ENCODE results near the gene MAP2K5. TPM values are rescaled to one million over a fixed set of nuclear protein-coding genes. Genes with fewer than 3 reads are reported as not detected.

Gene MAP2K5
- total RNA-seq, 1 experiment from 2014 or later = 32.0 TPM

- H4K20me1 ChIP-seq (ENCODE audit: insufficient read depth, low read depth, low read length) = no peaks in the 10 kb centered on the region
- H3K9ac ChIP-seq (ENCODE audit: low read length) = no peak overlapping the region
- H3K9me3 ChIP-seq (ENCODE audit: low read length) = peaks cover 14% of the 10 kb centered on the region
- no peaks in the 10 kb centered on the region for H3K27me3 ChIP-seq (ENCODE audit: low read length)
- no peak overlapping the region for H3K27ac ChIP-seq (ENCODE audit: low read length)
- no peak overlapping the region for H2AFZ ChIP-seq (ENCODE audit: low read length)
- no peak overlapping the region for H3K4me3 ChIP-seq (ENCODE audit: low read length)
- peak; percentile 35 for DNase-seq
- peaks cover 85% of the 10 kb centered on the region for H3K79me2 ChIP-seq (ENCODE audit: low read length)
- H3K9me2 ChIP-seq (replicated peaks; ENCODE audit: insufficient read depth, low read length) = no peaks in the 10 kb centered on the region
- H3K4me2 ChIP-seq (ENCODE audit: low read depth, low read length, poor library complexity, severe bottlenecking) = no peak overlapping the region
- H3K4me1 ChIP-seq (ENCODE audit: low read length) = peaks cover 53% of the 10 kb centered on the region
- peaks cover 48% of the 10 kb centered on the region for H3K36me3 ChIP-seq (ENCODE audit: insufficient read depth, low read length)
Observed at GRCh38 chr15:67558502-67558901, 16.0 kb downstream of the MAP2K5 start.

GRCh38 chr15:67559158-67559557 lies 16.7 kb downstream of the MAP2K5 start:
- no peak for DNase-seq
- no peak overlapping the region for H3K9ac ChIP-seq (ENCODE audit: low read length)
- peaks cover 48% of the 10 kb centered on the region for H3K36me3 ChIP-seq (ENCODE audit: insufficient read depth, low read length)

GRCh38 chr15:67559576-67559975 lies 17.1 kb downstream of the MAP2K5 start:
- H3K36me3 ChIP-seq (ENCODE audit: insufficient read depth, low read length) = peaks cover 46% of the 10 kb centered on the region
- H3K9me3 ChIP-seq (ENCODE audit: low read length) = peaks cover 14% of the 10 kb centered on the region
- H3K4me3 ChIP-seq (ENCODE audit: low read length) = no peak overlapping the region
- peaks cover 64% of the 10 kb centered on the region for H3K4me1 ChIP-seq (ENCODE audit: low read length)
- peak overlapping the region; percentile 5 for H3K4me2 ChIP-seq (ENCODE audit: low read depth, low read length, poor library complexity, severe bottlenecking)
- peak overlapping the region; percentile 86 for H3K27ac ChIP-seq (ENCODE audit: low read length)
- H3K9ac ChIP-seq (ENCODE audit: low read length) = no peak overlapping the region
- no peak for DNase-seq
- peaks cover 89% of the 10 kb centered on the region for H3K79me2 ChIP-seq (ENCODE audit: low read length)
- no peaks in the 10 kb centered on the region for H3K9me2 ChIP-seq (replicated peaks; ENCODE audit: insufficient read depth, low read length)
- H4K20me1 ChIP-seq (ENCODE audit: insufficient read depth, low read depth, low read length) = no peaks in the 10 kb centered on the region
- H3K27me3 ChIP-seq (ENCODE audit: low read length) = no peaks in the 10 kb centered on the region
- H2AFZ ChIP-seq (ENCODE audit: low read length) = no peak overlapping the region

More at GRCh38 chr15:67559158-67559557, 16.7 kb downstream of the MAP2K5 start:
- peaks cover 89% of the 10 kb centered on the region for H3K79me2 ChIP-seq (ENCODE audit: low read length)
- peaks cover 14% of the 10 kb centered on the region for H3K9me3 ChIP-seq (ENCODE audit: low read length)
- peak overlapping the region; percentile 86; the same call in 1 of the 2 replicates for H3K27ac ChIP-seq (ENCODE audit: low read length)
- no peak overlapping the region for H3K4me3 ChIP-seq (ENCODE audit: low read length)
- H3K4me1 ChIP-seq (ENCODE audit: low read length) = peaks cover 59% of the 10 kb centered on the region
- H3K9me2 ChIP-seq (replicated peaks; ENCODE audit: insufficient read depth, low read length) = no peaks in the 10 kb centered on the region
- H4K20me1 ChIP-seq (ENCODE audit: insufficient read depth, low read depth, low read length) = no peaks in the 10 kb centered on the region
- peak overlapping the region; percentile 5 for H3K4me2 ChIP-seq (ENCODE audit: low read depth, low read length, poor library complexity, severe bottlenecking)
- no peak overlapping the region for H2AFZ ChIP-seq (ENCODE audit: low read length)
- H3K27me3 ChIP-seq (ENCODE audit: low read length) = no peaks in the 10 kb centered on the region

DNA sequence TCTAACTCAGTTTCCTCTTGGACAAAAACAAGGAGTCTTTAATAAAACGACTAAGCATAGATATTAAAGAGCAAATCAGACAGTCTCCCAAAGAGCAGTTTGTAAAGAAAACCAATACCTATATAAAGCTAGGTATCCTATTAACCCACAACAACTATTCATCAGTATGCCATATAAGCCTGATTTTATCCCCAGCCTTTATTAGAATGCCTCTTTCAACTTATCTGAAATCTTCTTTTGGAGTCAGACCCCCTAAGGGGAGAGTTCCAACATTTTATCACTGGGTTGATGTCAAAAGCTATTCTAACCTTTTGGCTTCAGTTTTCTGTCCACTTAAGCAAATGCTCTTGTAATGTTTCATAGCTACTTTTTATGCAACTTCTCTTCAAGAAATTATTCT lies 17.8 kb downstream of the MAP2K5 start:
- Histone ChIP-seq H4K20me1 (ENCODE audit: insufficient read depth, low read depth, low read length) (no peaks in the 10 kb centered on the region), H3K9me2 (replicated peaks; ENCODE audit: insufficient read depth, low read length) (no peaks in the 10 kb centered on the region), H3K4me2 (ENCODE audit: low read depth, low read length, poor library complexity, severe bottlenecking) (no peak overlapping the region), H3K27me3 (ENCODE audit: low read length) (no peaks in the 10 kb centered on the region), H3K4me3 (ENCODE audit: low read length) (no peak overlapping the region), H3K9ac (ENCODE audit: low read length) (no peak overlapping the region), H3K9me3 (ENCODE audit: low read length) (peaks cover 14% of the 10 kb centered on the region), H3K27ac (ENCODE audit: low read length) (peak overlapping the region; percentile 86), H3K79me2 (ENCODE audit: low read length) (peaks cover 86% of the 10 kb centered on the region), H3K36me3 (ENCODE audit: insufficient read depth, low read length) (peaks cover 43% of the 10 kb centered on the region), H3K4me1 (ENCODE audit: low read length) (peaks cover 71% of the 10 kb centered on the region), H2AFZ (ENCODE audit: low read length) (no peak overlapping the region)
- no peak for DNase-seq

DNA sequence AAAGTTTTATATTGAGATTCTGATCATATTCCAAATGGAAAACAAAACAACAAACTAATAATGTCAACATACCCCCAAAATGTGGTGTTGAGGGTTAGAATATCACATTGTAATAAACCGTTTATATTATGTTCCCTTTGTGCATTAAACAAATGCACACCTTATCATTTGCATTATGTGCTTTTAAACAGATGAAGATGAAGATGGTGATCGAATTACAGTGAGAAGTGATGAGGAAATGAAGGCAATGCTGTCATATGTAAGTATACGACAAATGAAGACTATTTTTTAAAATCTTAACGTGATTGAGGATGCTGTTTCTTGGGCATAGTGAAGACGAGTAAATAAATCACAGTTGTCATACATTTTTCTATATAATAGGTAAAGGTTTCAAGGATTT lies 20.6 kb downstream of the MAP2K5 start:
- peak; percentile 63 for DNase-seq
- H2AFZ ChIP-seq (ENCODE audit: low read length) = no peak overlapping the region

GRCh38 chr15:67564021-67564967 lies 21.8 kb downstream of the MAP2K5 start:
- H3K9me2 ChIP-seq (replicated peaks; ENCODE audit: insufficient read depth, low read length) = no peaks in the 10 kb centered on the region
- peaks cover 81% of the 10 kb centered on the region for H3K4me1 ChIP-seq (ENCODE audit: low read length)
- peak overlapping the region; percentile 86 for H3K27ac ChIP-seq (ENCODE audit: low read length)
- H3K36me3 ChIP-seq (ENCODE audit: insufficient read depth, low read length) = peaks cover 21% of the 10 kb centered on the region
- peak overlapping the region; percentile 6; the same call in 1 of the 2 replicates for H3K9ac ChIP-seq (ENCODE audit: low read length)
- H4K20me1 ChIP-seq (ENCODE audit: insufficient read depth, low read depth, low read length) = no peaks in the 10 kb centered on the region
- peak; percentile 63 for DNase-seq
- H3K79me2 ChIP-seq (ENCODE audit: low read length) = peaks cover 87% of the 10 kb centered on the region
- peak overlapping the region; percentile 64 for H3K4me2 ChIP-seq (ENCODE audit: low read depth, low read length, poor library complexity, severe bottlenecking)
- H2AFZ ChIP-seq (ENCODE audit: low read length) = no peak overlapping the region
- no peaks in the 10 kb centered on the region for H3K9me3 ChIP-seq (ENCODE audit: low read length)
- H3K4me3 ChIP-seq (ENCODE audit: low read length) = peak overlapping the region; percentile 36
- no peaks in the 10 kb centered on the region for H3K27me3 ChIP-seq (ENCODE audit: low read length)

More for the DNA sequence above, 20.6 kb downstream of the MAP2K5 start:
- peak overlapping the region; percentile 22 for H3K9ac ChIP-seq (ENCODE audit: low read length)
- no peaks in the 10 kb centered on the region for H4K20me1 ChIP-seq (ENCODE audit: insufficient read depth, low read depth, low read length)
- H3K9me3 ChIP-seq (ENCODE audit: low read length) = peaks cover 2% of the 10 kb centered on the region
- H3K4me3 ChIP-seq (ENCODE audit: low read length) = peak overlapping the region; percentile 36
- H3K4me2 ChIP-seq (ENCODE audit: low read depth, low read length, poor library complexity, severe bottlenecking) = peak overlapping the region; percentile 64
- H3K4me1 ChIP-seq (ENCODE audit: low read length) = peaks cover 72% of the 10 kb centered on the region
- H3K79me2 ChIP-seq (ENCODE audit: low read length) = peaks cover 89% of the 10 kb centered on the region
- H3K27ac ChIP-seq (ENCODE audit: low read length) = peak overlapping the region; percentile 86
- H3K9me2 ChIP-seq (replicated peaks; ENCODE audit: insufficient read depth, low read length) = no peaks in the 10 kb centered on the region
- peaks cover 33% of the 10 kb centered on the region for H3K36me3 ChIP-seq (ENCODE audit: insufficient read depth, low read length)
- H3K27me3 ChIP-seq (ENCODE audit: low read length) = no peaks in the 10 kb centered on the region

- Histone ChIP-seq H3K27ac (ENCODE audit: low read length) (peak overlapping the region; percentile 86), H2AFZ (ENCODE audit: low read length) (no peak overlapping the region), H3K4me2 (ENCODE audit: low read depth, low read length, poor library complexity, severe bottlenecking) (peak overlapping the region; percentile 64), H3K36me3 (ENCODE audit: insufficient read depth, low read length) (peaks cover 14% of the 10 kb centered on the region), H3K4me1 (ENCODE audit: low read length) (peaks cover 81% of the 10 kb centered on the region), H3K9ac (ENCODE audit: low read length) (no peak overlapping the region), H3K9me2 (replicated peaks; ENCODE audit: insufficient read depth, low read length) (no peaks in the 10 kb centered on the region), H4K20me1 (ENCODE audit: insufficient read depth, low read depth, low read length) (no peaks in the 10 kb centered on the region), H3K4me3 (ENCODE audit: low read length) (peak overlapping the region; percentile 36; the same call in 1 of the 2 replicates), H3K79me2 (ENCODE audit: low read length) (peaks cover 87% of the 10 kb centered on the region), H3K27me3 (ENCODE audit: low read length) (no peaks in the 10 kb centered on the region), H3K9me3 (ENCODE audit: low read length) (no peaks in the 10 kb centered on the region)
- DNase-seq = no peak
Observed at GRCh38 chr15:67564968-67565345, 22.5 kb downstream of the MAP2K5 start.

DNA sequence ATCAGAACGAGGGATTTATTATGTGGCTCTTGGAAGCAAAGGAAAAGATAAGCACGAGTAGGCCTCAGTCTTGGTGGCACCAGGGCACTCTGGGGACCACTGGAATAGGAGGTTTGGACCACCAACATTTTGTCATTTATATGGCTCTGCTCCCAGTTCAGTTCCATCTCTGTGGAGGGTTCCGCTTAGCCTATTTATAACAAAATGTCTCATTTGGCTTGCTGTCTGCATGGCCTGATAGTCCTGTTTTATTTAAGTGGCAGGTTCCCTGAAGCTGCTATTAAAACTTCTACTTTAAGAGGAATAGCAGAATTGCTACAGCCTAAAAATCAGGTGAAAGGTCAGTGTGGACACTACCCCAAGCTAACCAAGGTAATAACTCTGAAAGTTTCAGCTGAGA lies 27.2 kb downstream of the MAP2K5 start:
- peaks cover 9% of the 10 kb centered on the region; the same call in 1 of the 2 replicates for H3K36me3 ChIP-seq (ENCODE audit: insufficient read depth, low read length)
- peak overlapping the region; percentile 33 for H3K4me3 ChIP-seq (ENCODE audit: low read length)
- DNase-seq = no peak
- H3K9me2 ChIP-seq (replicated peaks; ENCODE audit: insufficient read depth, low read length) = no peaks in the 10 kb centered on the region
- no peaks in the 10 kb centered on the region for H3K27me3 ChIP-seq (ENCODE audit: low read length)
- peak overlapping the region; percentile 37; the same call in 1 of the 2 replicates for H3K9ac ChIP-seq (ENCODE audit: low read length)
- no peaks in the 10 kb centered on the region for H3K9me3 ChIP-seq (ENCODE audit: low read length)
- peak overlapping the region; percentile 66 for H3K27ac ChIP-seq (ENCODE audit: low read length)
- peaks cover 47% of the 10 kb centered on the region for H3K4me1 ChIP-seq (ENCODE audit: low read length)
- peaks cover 69% of the 10 kb centered on the region for H3K79me2 ChIP-seq (ENCODE audit: low read length)
- H4K20me1 ChIP-seq (ENCODE audit: insufficient read depth, low read depth, low read length) = no peaks in the 10 kb centered on the region
- H3K4me2 ChIP-seq (ENCODE audit: low read depth, low read length, poor library complexity, severe bottlenecking) = peak overlapping the region; percentile 57
- H2AFZ ChIP-seq (ENCODE audit: low read length) = no peak overlapping the region

Data from Karpas-422 (cell line).